ENCODE results near the gene PYY.

- TF ChIP-seq YY1 (IDR thresholded peaks at IDR 0.05; ENCODE audit: insufficient read depth, insufficient read length) = no peak
- no peak for TF ChIP-seq ZNF274 (IDR thresholded peaks at IDR 0.05; ENCODE audit: low read depth, low read length)
These were observed 24.3 kb upstream of the PYY start for GRCh38 chr17:43978078-43978477.
